ENCODE measurements around the gene TRAF2. TPM values are rescaled to one million over a fixed set of nuclear protein-coding genes. Genes with fewer than 3 reads are reported as not detected.
A peak's percentile ranks its signal among the peaks of the same experiment; 100 is the strongest.

Gene TRAF2
- total RNA-seq, 1 donor from 2014 or later: 8.8 TPM

GRCh38 chr9:136846376-136847087 is 39.8 kb upstream of the TRAF2 start:
- DNase-seq (ENCODE audit: low spot score): no peak

- no peak for DNase-seq (ENCODE audit: low spot score)
Measured at GRCh38 chr9:136847088-136847825, 39.1 kb upstream of the TRAF2 start.

GRCh38 chr9:136847826-136848392 is 38.4 kb upstream of the TRAF2 start:
- no peak for DNase-seq (ENCODE audit: low spot score)

- DNase-seq (ENCODE audit: low spot score): no peak
Measured at GRCh38 chr9:136848393-136849037, 37.8 kb upstream of the TRAF2 start.

GRCh38 chr9:136849038-136849959 is 37.0 kb upstream of the TRAF2 start, which contains the start of gene PHPT1:
Gene PHPT1 (plus strand): TSS chr9:136849409. CDS start chr9:136849431, 22 bp downstream.
- DNase-seq (ENCODE audit: low spot score): peak; percentile 100

DNA sequence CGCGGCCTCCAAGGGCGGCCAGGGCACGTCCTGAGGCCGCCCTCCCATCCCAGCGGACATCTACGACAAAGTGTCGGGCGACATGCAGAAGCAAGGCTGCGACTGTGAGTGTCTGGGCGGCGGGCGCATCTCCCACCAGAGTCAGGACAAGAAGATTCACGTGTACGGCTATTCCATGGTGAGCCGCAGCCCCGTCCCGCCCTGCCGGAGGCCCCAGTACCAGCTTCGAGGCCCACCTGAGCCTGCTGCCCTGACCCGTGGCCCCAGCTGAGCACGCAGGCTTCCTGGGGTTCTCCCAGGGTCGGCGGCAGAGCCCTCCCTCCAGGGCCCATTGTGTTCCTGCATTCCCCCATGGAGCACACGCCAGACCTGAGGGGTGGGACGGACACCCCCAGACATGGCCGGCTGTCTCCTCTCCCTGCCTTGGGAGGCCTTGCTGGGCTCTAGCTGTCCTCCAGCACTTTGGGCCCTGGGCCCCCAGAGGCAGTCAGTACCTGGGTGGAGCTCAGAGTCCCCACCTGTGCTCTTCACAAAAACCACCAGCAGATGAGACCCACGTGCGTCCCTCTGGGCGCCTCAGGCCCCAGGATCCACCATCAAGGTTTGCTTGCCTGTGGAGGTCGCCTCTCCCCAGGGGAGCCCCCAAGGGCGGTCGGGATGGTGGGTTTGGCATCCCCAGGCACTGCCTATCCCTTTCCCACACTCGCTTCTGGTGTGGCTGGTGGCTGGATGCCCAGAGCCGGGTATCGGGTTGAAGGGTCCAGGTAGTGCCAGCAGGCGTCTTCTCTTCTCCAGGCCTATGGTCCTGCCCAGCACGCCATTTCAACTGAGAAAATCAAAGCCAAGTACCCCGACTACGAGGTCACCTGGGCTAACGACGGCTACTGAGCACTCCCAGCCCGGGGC is 36.1 kb upstream of the TRAF2 start:
- DNase-seq (ENCODE audit: low spot score): no peak

GRCh38 chr9:136850866-136851775 is 35.2 kb upstream of the TRAF2 start:
- DNase-seq (ENCODE audit: low spot score): no peak

DNA sequence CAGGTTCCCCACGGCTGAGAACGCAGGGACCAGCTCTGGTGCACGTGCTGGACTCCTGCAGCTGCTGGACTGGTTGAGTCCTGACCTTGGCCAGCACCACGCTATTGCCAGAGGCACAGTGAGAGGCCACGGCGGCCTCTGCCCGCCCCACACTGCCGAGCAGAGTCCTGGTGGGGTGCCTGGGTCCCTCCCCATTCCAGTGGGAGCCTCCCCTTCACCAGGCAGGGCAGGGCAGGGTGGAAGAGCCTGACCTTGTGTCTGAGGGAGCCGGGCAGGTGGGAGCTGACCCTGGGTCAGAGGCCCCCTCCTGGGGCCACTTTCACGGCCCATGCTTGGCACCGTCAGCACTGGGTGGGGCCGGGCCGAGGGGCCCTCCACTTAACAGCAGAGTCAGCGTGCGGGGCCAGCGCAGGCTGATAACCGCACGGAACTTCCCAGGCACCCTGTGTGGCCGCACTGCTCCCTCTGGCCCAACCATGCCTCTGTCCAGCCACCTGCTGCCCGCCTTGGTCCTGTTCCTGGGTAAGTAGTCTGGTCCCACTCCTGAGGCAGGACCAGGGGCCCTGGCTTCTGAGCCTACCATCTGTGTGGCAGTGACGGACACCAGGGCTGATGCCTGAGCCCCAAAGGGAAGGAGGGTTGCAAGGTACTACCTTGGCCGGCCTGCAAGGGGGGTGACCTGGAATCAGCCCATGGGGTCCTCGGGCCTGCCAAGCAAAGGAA is 34.2 kb upstream of the TRAF2 start, which contains the start of gene MAMDC4:
Gene MAMDC4 (plus strand): TSS at position 406 of the 723 bp plus-strand sequence. CDS start 71 bp downstream, at position 477.
- no peak for DNase-seq (ENCODE audit: low spot score)

GRCh38 chr9:136852664-136853595 is 33.4 kb upstream of the TRAF2 start:
- no peak for DNase-seq (ENCODE audit: low spot score)

GRCh38 chr9:136853596-136854112 is 32.7 kb upstream of the TRAF2 start:
- DNase-seq (ENCODE audit: low spot score): no peak

DNA sequence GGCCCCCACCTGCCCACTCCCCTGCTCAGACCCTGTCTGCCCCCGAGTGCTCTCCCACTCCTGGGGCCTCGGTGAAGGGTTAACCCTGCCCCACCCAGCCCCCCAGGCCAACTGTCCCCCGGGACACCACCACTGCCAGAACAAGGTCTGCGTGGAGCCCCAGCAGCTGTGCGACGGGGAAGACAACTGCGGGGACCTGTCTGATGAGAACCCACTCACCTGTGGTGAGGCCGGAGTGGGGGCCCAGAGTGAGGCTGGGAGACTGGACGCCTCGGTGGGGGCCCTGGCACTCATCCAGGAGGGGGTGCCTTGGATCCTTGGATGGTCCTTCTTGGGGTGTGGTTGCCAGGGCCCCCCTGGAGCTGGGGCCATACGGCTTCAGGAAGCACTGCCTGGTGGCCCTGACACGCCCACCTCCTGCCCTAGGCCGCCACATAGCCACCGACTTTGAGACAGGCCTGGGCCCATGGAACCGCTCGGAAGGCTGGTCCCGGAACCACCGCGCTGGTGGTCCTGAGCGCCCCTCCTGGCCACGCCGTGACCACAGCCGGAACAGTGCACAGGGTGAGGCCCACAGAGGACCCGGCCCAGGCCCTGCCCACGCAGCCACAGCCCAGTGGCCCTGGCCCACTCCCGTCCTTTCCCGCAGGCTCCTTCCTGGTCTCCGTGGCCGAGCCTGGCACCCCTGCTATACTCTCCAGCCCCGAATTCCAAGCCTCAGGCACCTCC is 32.0 kb upstream of the TRAF2 start:
- DNase-seq (ENCODE audit: low spot score): no peak

DNA sequence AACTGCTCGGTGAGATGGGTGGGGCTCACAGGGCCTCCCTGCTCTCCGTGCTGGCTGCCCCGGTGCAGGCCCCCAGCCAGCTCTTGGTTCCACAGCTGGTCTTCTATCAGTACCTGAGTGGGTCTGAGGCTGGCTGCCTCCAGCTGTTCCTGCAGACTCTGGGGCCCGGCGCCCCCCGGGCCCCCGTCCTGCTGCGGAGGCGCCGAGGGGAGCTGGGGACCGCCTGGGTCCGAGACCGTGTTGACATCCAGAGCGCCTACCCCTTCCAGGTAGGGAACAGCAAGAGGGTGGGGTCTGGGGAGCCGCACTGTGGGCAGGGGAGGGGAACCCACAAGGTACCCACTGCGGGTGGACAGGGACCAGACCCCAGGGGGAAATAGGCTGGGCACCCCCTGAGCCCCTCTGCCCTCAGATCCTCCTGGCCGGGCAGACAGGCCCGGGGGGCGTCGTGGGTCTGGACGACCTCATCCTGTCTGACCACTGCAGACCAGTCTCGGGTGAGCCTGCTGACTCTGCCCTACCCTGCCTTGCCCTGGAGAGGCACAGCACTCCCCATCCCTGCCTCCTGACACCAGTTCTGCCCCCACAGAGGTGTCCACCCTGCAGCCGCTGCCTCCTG is 31.4 kb upstream of the TRAF2 start:
- DNase-seq (ENCODE audit: low spot score): no peak

- DNase-seq (ENCODE audit: low spot score): no peak
Measured at GRCh38 chr9:136855461-136856078, 30.7 kb upstream of the TRAF2 start.

- no peak for DNase-seq (ENCODE audit: low spot score)
Measured at GRCh38 chr9:136856079-136856476, 30.2 kb upstream of the TRAF2 start.

Data from mesenteric fat pad (tissue), 1 donor.